ENCODE measurements around the gene SPRYD3.
A peak's percentile ranks its signal among the peaks of the same experiment; 100 is the strongest.

The SPRYD3 gene

GRCh38 chr12:53047221-53048032 lies 31.8 kb downstream of the SPRYD3 start:
- H3K9me3 ChIP-seq (ENCODE audit: severe bottlenecking) = no peaks in the 10 kb centered on the region
- H3K27ac ChIP-seq (ENCODE audit: poor library complexity, severe bottlenecking) = peak overlapping the region; percentile 95
- H3K36me3 ChIP-seq (ENCODE audit: low read depth) = peaks cover 10% of the 10 kb centered on the region
- TF ChIP-seq CTCF (IDR thresholded peaks at IDR 0.05; ENCODE audit: poor library complexity, severe bottlenecking) = peak; percentile 87
- peak overlapping the region; percentile 44 for H3K4me3 ChIP-seq (ENCODE audit: severe bottlenecking)
- DNase-seq (ENCODE audit: low spot score) (peak; percentile 80), ATAC-seq (ENCODE audit: low read depth) (peak; percentile 24)
- peaks cover 46% of the 10 kb centered on the region for H3K4me1 ChIP-seq (ENCODE audit: insufficient read depth, poor library complexity, severe bottlenecking)
- no peaks in the 10 kb centered on the region for H3K27me3 ChIP-seq (ENCODE audit: insufficient read depth, poor library complexity, severe bottlenecking)

DNA sequence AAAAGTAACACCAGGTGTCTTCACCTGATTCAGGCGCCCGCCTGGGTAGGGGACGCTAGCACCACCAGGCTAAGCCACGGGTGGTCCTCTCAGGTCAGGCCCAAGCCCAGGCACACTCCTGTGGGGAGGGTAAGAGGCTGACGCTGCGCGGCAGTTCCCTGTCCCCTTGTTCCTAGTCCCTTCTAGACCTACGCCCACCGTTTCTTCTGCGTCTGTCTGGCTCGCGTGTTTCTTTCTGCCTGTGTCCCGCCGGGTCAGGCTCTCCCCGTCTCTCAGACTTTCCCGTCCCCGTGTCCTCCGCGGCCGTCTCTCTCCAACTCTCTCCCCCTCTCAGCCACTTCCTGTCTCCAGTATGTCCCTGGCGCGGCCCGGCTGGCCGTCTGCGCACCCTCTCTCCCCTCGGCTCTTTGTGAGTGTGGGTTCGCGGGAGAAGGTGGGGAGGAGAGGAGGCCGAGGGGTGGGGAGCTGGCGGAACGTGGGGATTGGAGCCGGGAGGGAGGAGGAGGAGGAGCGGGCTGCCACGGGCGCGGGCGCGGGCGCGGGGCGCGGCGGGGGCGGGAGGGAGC lies 32.5 kb downstream of the SPRYD3 start:
- peaks cover 40% of the 10 kb centered on the region for H3K4me1 ChIP-seq (ENCODE audit: insufficient read depth, poor library complexity, severe bottlenecking)
- ATAC-seq (ENCODE audit: low read depth) (peak; percentile 52), DNase-seq (ENCODE audit: low spot score) (no peak)

GRCh38 chr12:53045696-53046045 lies 33.5 kb downstream of the SPRYD3 start:
- Histone ChIP-seq H3K27ac (ENCODE audit: poor library complexity, severe bottlenecking) (peak overlapping the region; percentile 95), H3K9me3 (ENCODE audit: severe bottlenecking) (no peaks in the 10 kb centered on the region), H3K36me3 (ENCODE audit: low read depth) (no peaks in the 10 kb centered on the region), H3K4me3 (ENCODE audit: severe bottlenecking) (peak overlapping the region; percentile 44), H3K4me1 (ENCODE audit: insufficient read depth, poor library complexity, severe bottlenecking) (peaks cover 32% of the 10 kb centered on the region), H3K27me3 (ENCODE audit: insufficient read depth, poor library complexity, severe bottlenecking) (no peaks in the 10 kb centered on the region)
- no peak for ATAC-seq (ENCODE audit: low read depth)
- DNase-seq (ENCODE audit: low spot score) = no peak
- TF ChIP-seq CTCF (IDR thresholded peaks at IDR 0.05; ENCODE audit: poor library complexity, severe bottlenecking) = no peak

More for the DNA sequence above, 32.5 kb downstream of the SPRYD3 start:
- peak overlapping the region; percentile 95 for H3K27ac ChIP-seq (ENCODE audit: poor library complexity, severe bottlenecking)
- peak overlapping the region; percentile 44 for H3K4me3 ChIP-seq (ENCODE audit: severe bottlenecking)
- TF ChIP-seq CTCF (IDR thresholded peaks at IDR 0.05; ENCODE audit: poor library complexity, severe bottlenecking) = no peak
- H3K9me3 ChIP-seq (ENCODE audit: severe bottlenecking) = no peaks in the 10 kb centered on the region
- H3K36me3 ChIP-seq (ENCODE audit: low read depth) = peaks cover 6% of the 10 kb centered on the region
- H3K27me3 ChIP-seq (ENCODE audit: insufficient read depth, poor library complexity, severe bottlenecking) = no peaks in the 10 kb centered on the region

DNA sequence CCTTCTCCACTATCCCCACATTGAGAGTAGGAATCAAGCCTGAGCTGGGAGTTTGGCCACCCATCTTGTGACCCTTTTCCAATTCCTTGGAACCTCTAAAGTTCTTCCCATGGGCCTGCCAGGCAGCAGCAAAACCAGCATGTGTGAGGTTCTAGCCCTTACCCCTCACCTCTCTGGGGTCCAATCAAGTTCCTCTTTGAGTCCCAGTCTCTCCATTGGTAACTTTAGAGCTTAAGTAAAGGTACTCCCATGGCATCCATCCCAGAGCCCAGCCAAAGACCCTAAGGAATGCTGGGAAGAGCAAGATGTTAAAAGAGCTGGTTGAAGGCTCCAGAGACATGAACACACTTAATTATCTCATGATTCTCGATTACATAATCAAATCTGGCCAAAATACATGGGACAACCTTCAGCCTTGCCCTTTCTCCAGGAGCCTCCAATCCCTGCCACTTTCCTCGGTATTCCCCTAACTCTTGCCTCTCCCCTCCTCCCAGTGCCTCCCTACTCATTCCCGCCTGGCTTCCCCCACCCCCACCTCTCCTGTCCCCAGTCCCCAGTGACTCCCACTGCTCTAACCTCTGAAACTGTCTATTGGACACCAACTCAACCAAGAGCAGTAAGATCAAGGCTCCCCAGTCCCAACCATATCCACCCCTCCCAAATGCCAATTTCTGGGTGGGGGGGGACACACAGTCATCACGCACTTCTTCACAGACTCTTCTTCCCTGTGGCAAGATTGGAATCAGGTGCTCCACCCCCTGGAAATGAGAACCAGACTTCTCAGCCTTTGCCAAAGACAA lies 34.1 kb downstream of the SPRYD3 start:
- H3K27me3 ChIP-seq (ENCODE audit: insufficient read depth, poor library complexity, severe bottlenecking) = no peaks in the 10 kb centered on the region
- H3K27ac ChIP-seq (ENCODE audit: poor library complexity, severe bottlenecking) = no peak overlapping the region
- H3K36me3 ChIP-seq (ENCODE audit: low read depth) = peaks cover 4% of the 10 kb centered on the region
- no peak for DNase-seq (ENCODE audit: low spot score)
- no peaks in the 10 kb centered on the region for H3K9me3 ChIP-seq (ENCODE audit: severe bottlenecking)
- no peak for ATAC-seq (ENCODE audit: low read depth)
- peak overlapping the region; percentile 44 for H3K4me3 ChIP-seq (ENCODE audit: severe bottlenecking)
- peaks cover 30% of the 10 kb centered on the region for H3K4me1 ChIP-seq (ENCODE audit: insufficient read depth, poor library complexity, severe bottlenecking)
- TF ChIP-seq CTCF (IDR thresholded peaks at IDR 0.05; ENCODE audit: poor library complexity, severe bottlenecking) = no peak
